Measurements from ENCODE around the gene BIRC5. TPM values are rescaled to one million over a fixed set of nuclear protein-coding genes. Genes with fewer than 3 reads are reported as not detected.
A peak's percentile ranks its signal among the peaks of the same experiment; 100 is the strongest.

Gene BIRC5
- total RNA-seq, 4 donors from 2014 or later: 0.11 to 0.83 (median 0.13) TPM; not detected in 1

GRCh38 chr17:78214706-78215061 is 631 bp downstream of the BIRC5 start:
- 10 to 23% methylated on average over 4 of the region's 5 CpGs for WGBS, 2 donors

GRCh38 chr17:78219396-78220150 is 5.5 kb downstream of the BIRC5 start:
- WGBS, 2 donors: 84 to 85% methylated on average over 11 of the region's 11 CpGs
- Histone ChIP-seq H3K36me3 (no peaks in the 10 kb centered on the region), H3K4me1 (peaks cover 0 to under 1% of the 10 kb centered on the region in 2 donors), H3K27ac (no peak overlapping the region), H3K4me3 (replicated peaks in 1 of 3) (no peak overlapping the region), H3K9me3 (no peaks in the 10 kb centered on the region), H3K27me3 (no peaks in the 10 kb centered on the region)
- no peak for DNase-seq
- TF ChIP-seq CTCF (IDR thresholded peaks at IDR 0.05) (no peak), POLR2A (IDR thresholded peaks at IDR 0.05) (no peak)
- intact Hi-C loops (cut with DNase I): no loop called here

More at GRCh38 chr17:78214706-78215061, 631 bp downstream of the BIRC5 start:
- no peak overlapping the region for H3K27ac ChIP-seq
- TF ChIP-seq POLR2A (IDR thresholded peaks at IDR 0.05): no peak
- no peak for TF ChIP-seq CTCF (IDR thresholded peaks at IDR 0.05)
- no peaks in the 10 kb centered on the region for H3K9me3 ChIP-seq
- no peaks in the 10 kb centered on the region for H3K36me3 ChIP-seq
- no peaks in the 10 kb centered on the region for H3K27me3 ChIP-seq
- no peak for DNase-seq
- intact Hi-C loops (cut with DNase I): no loop called here
- H3K4me1 ChIP-seq: peaks cover 5% of the 10 kb centered on the region in 2 donors
- no peak overlapping the region for H3K4me3 ChIP-seq (replicated peaks in 1 of 3)

- Histone ChIP-seq H3K4me3 (replicated peaks in 1 of 3) (no peak overlapping the region), H3K27me3 (no peaks in the 10 kb centered on the region), H3K9me3 (no peaks in the 10 kb centered on the region), H3K4me1 (no peaks in the 10 kb centered on the region), H3K27ac (peak overlapping the region in 1 of 3 donors; percentile 30), H3K36me3 (no peaks in the 10 kb centered on the region)
- DNase-seq: no peak
- 82 to 89% methylated on average over 4 of the region's 4 CpGs for WGBS, 2 donors
- intact Hi-C loops (cut with DNase I): no loop called here
- TF ChIP-seq POLR2A (IDR thresholded peaks at IDR 0.05): no peak
- no peak for TF ChIP-seq CTCF (IDR thresholded peaks at IDR 0.05)
These were observed 9.0 kb downstream of the BIRC5 start for GRCh38 chr17:78223061-78223460.

- H3K4me3 ChIP-seq (replicated peaks in 1 of 3): no peak overlapping the region
- H3K36me3 ChIP-seq: no peaks in the 10 kb centered on the region
- TF ChIP-seq CTCF (IDR thresholded peaks at IDR 0.05) (no peak), POLR2A (IDR thresholded peaks at IDR 0.05) (no peak)
- whole genome bisulfite sequencing, 2 donors: 91% methylated on average over 3 of the region's 3 CpGs
- H3K27me3 ChIP-seq: no peaks in the 10 kb centered on the region
- no peaks in the 10 kb centered on the region for H3K4me1 ChIP-seq
- DNase-seq: no peak
- no peaks in the 10 kb centered on the region for H3K9me3 ChIP-seq
- peak overlapping the region in 1 of 3 donors; percentile 30 for H3K27ac ChIP-seq
- intact Hi-C loops (cut with DNase I): no loop called here
These were observed 9.7 kb downstream of the BIRC5 start for GRCh38 chr17:78223765-78224164.

GRCh38 chr17:78224231-78225087 is 10.4 kb downstream of the BIRC5 start:
- no peak for DNase-seq
- Histone ChIP-seq H3K27me3 (no peaks in the 10 kb centered on the region), H3K27ac (no peak overlapping the region), H3K36me3 (no peaks in the 10 kb centered on the region), H3K9me3 (no peaks in the 10 kb centered on the region), H3K4me3 (replicated peaks in 1 of 3) (no peak overlapping the region), H3K4me1 (no peaks in the 10 kb centered on the region)
- intact Hi-C loops (cut with DNase I): no loop called here
- 73 to 77% methylated on average over 22 to 27 of the region's 27 CpGs for WGBS, 2 donors
- TF ChIP-seq POLR2A (IDR thresholded peaks at IDR 0.05) (no peak), CTCF (IDR thresholded peaks at IDR 0.05) (no peak)
